Astrocyte of the cerebellum (primary cell): ENCODE results near the gene ZCCHC24.
A peak's percentile ranks its signal among the peaks of the same experiment; 100 is the strongest.

Experiments used
- DNase-seq: peaks from one replicate; pipeline ENCODE4 v3.0.0-alpha.2; 2011; ENCODE audit warnings: low read depth
- H3K4me3 ChIP-seq: 2 replicates; pipeline ENCODE4 v1.5.1; 2011; ENCODE audit warnings: mild to moderate bottlenecking, low read depth, low read length, moderate library complexity
- CTCF ChIP-seq: IDR thresholded peaks from 2 replicates; pipeline ENCODE4 v1.5.1; 2012; ENCODE audit warnings: low read length, low read depth, moderate library complexity, mild to moderate bottlenecking; ENCODE audit errors: missing control alignments
- in situ Hi-C: cut with HindIII; loops from 2 replicates; pipeline ENCODE4 v1.10.0; 2017; ENCODE audit warnings: low sequenced_read_pairs

ZCCHC24 gene

GRCh38 chr10:79438021-79438698, 7.3 kb downstream of the ZCCHC24 start:
- no peak for DNase-seq
- H3K4me3 ChIP-seq, result no peak overlapping the region
- peak; percentile 43 for TF ChIP-seq CTCF
- in situ Hi-C loops, result no loop called here

- TF ChIP-seq CTCF, result no peak
- in situ Hi-C loops, result no loop called here
- DNase-seq, result no peak
- no peak overlapping the region for H3K4me3 ChIP-seq
These were observed 8.2 kb downstream of the ZCCHC24 start for GRCh38 chr10:79437111-79437814.

GRCh38 chr10:79436850-79437103, 8.6 kb downstream of the ZCCHC24 start:
- no peak for DNase-seq
- no peak for TF ChIP-seq CTCF
- no peak overlapping the region for H3K4me3 ChIP-seq
- in situ Hi-C loops, result no loop called here

- DNase-seq, result no peak
- in situ Hi-C loops, result no loop called here
- no peak for TF ChIP-seq CTCF
- no peak overlapping the region for H3K4me3 ChIP-seq
These were observed 9.2 kb downstream of the ZCCHC24 start for GRCh38 chr10:79436066-79436849.

GRCh38 chr10:79435271-79436065, 10.0 kb downstream of the ZCCHC24 start:
- in situ Hi-C loops, result no loop called here
- no peak overlapping the region for H3K4me3 ChIP-seq
- DNase-seq, result no peak
- TF ChIP-seq CTCF, result no peak

GRCh38 chr10:79434821-79435251, 10.6 kb downstream of the ZCCHC24 start:
- in situ Hi-C loops, result no loop called here
- H3K4me3 ChIP-seq, result no peak overlapping the region
- no peak for TF ChIP-seq CTCF
- no peak for DNase-seq
